ENCODE measurements around the gene XG.
"Not testable (repeated sequence)": the region's sequence is repeated elsewhere in the genome, so short reads cannot be mapped to it uniquely, and the experiment has no call there.

Gene XG

GRCh38 chrX:2751874-2752300 is at the start of gene XG:
XG (plus strand) TSS chrX:2752040; CDS start chrX:2752275, 235 bp downstream.
- not testable (repeated sequence) for DNase-seq

- DNase-seq: no peak
Observed at GRCh38 chrX:2703991-2704369, 47.9 kb upstream of the XG start.

GRCh38 chrX:2705046-2705832 is 46.6 kb upstream of the XG start:
- no peak for DNase-seq

GRCh38 chrX:2707334-2707760 is 44.5 kb upstream of the XG start:
- no peak for DNase-seq

- DNase-seq: no peak
Observed at GRCh38 chrX:2708021-2708420, 43.8 kb upstream of the XG start.

GRCh38 chrX:2708592-2709188 is 43.1 kb upstream of the XG start:
- DNase-seq: no peak

- no peak for DNase-seq
Observed at GRCh38 chrX:2709556-2709955, 42.3 kb upstream of the XG start.

- no peak for DNase-seq
Observed at GRCh38 chrX:2710041-2710840, 41.6 kb upstream of the XG start.

- DNase-seq: no peak
Observed at GRCh38 chrX:2711441-2711840, 40.4 kb upstream of the XG start.

- no peak for DNase-seq
Observed at GRCh38 chrX:2712428-2712827, 39.4 kb upstream of the XG start.

GRCh38 chrX:2712890-2713840 is 38.7 kb upstream of the XG start:
- no peak for DNase-seq

- DNase-seq: no peak
Observed at GRCh38 chrX:2714551-2714950, 37.3 kb upstream of the XG start.

- no peak for DNase-seq
Observed at GRCh38 chrX:2715066-2715600, 36.7 kb upstream of the XG start.

- DNase-seq: no peak
Observed at GRCh38 chrX:2717312-2717711, 34.5 kb upstream of the XG start.

- no peak for DNase-seq
Observed at GRCh38 chrX:2718821-2719220, 33.0 kb upstream of the XG start.

- no peak for DNase-seq
Observed at GRCh38 chrX:2719774-2720447, 31.9 kb upstream of the XG start.

- no peak for DNase-seq
Observed at GRCh38 chrX:2723286-2723879, 28.5 kb upstream of the XG start.

GRCh38 chrX:2727264-2727663 is 24.6 kb upstream of the XG start:
- not testable (repeated sequence) for DNase-seq

- DNase-seq: no peak
Observed at GRCh38 chrX:2732076-2732475, 19.8 kb upstream of the XG start.

- DNase-seq: no peak
Observed at GRCh38 chrX:2732649-2733048, 19.2 kb upstream of the XG start.

GRCh38 chrX:2733286-2733685 is 18.6 kb upstream of the XG start:
- no peak for DNase-seq
